K562 (cell line): ENCODE measurements around the gene TXNRD2. TPM values are rescaled to one million over a fixed set of nuclear protein-coding genes. Genes with fewer than 3 reads are reported as not detected.

Source experiments
- ATAC-seq: fragments of 200-7000 bp; cut with Tn5 transposase; 3 replicates; pipeline ENCODE4 v1.9.1; 2020; ENCODE audit warnings: moderate library complexity
- BruUV-seq: library from RNA; stranded (reverse); fragments of 400-500 nt; replicated peaks from 2 replicates; lab custom pipeline; 2021; lab: Mats Ljungman, UMichigan
- CTCF ChIA-PET: fragments of 300-600 bp; formaldehyde crosslinking; extraction: SDS; loops from one replicate; lab custom pipeline; 2021; ENCODE audit warnings: low intra/inter-chr PET ratio; lab: Yijun Ruan, JAX
- POLR2A ChIA-PET: fragments of 300-600, 350-650 bp; sonication (Branson Sonifier 250); formaldehyde crosslinking; extraction: SDS; loops from one replicate; lab custom pipeline; 2021; ENCODE audit warnings: antibody characterized with exemption, inconsistent platforms; lab: Yijun Ruan, JAX
- DNase-seq, 4 experiments: peaks; one replicate each; pipeline versions ENCODE4 v3.0.0 to v3.0.0-alpha.2; 2011 to 2018; ENCODE audit warnings: low spot score in 3 of 4, mixed read lengths in 3 of 4; ENCODE audit errors: extremely low read depth in 1 of 4
- FAIRE-seq: peaks from 2 replicates; lab custom pipeline; 2011; peaks lifted over from hg19 to GRCh38; lab: Jason Lieb, UNC
- H2AFZ ChIP-seq: 2 replicates; pipeline ENCODE4 v1.6.0; 2011; ENCODE audit warnings: low read depth, low read length, control low read depth, inconsistent platforms
- H3K27ac ChIP-seq: fragments of 200-600 bp; 3 replicates; pipeline ENCODE4 v1.8.0; 2011; ENCODE audit warnings: low read depth, mild to moderate bottlenecking, control low read depth, inconsistent platforms, low read length, moderate library complexity, mixed read lengths; ENCODE audit errors: extremely low read depth
- H3K27me3 ChIP-seq, 2 experiments: fragments of 300-600 bp in 1 of 2; 2 replicates in 1 of 2; 3 replicates in 1 of 2; pipeline versions ENCODE4 v1.6.0 to v1.8.0; 2011; ENCODE audit warnings: inconsistent platforms in 2 of 2, low read length in 2 of 2, mild to moderate bottlenecking in 1 of 2, mixed read lengths in 1 of 2, moderate library complexity in 1 of 2; ENCODE audit not compliant: control insufficient read depth in 2 of 2, insufficient read depth in 2 of 2
- H3K36me3 ChIP-seq: fragments of 300-600 bp; 3 replicates; pipeline ENCODE4 v1.8.0; 2011; ENCODE audit warnings: mild to moderate bottlenecking, low read length, inconsistent platforms; ENCODE audit not compliant: control insufficient read depth, insufficient read depth
- H3K4me1 ChIP-seq, 2 experiments: fragments of 200-600 bp in 1 of 2; replicated peaks in 1 of 2; 2 replicates in 1 of 2; 3 replicates in 1 of 2; pipeline versions ENCODE4 v1.5.1 to v1.8.0; 2011; ENCODE audit warnings: inconsistent platforms in 2 of 2, low read length in 2 of 2, mild to moderate bottlenecking in 1 of 2, mixed read lengths in 1 of 2, moderate library complexity in 1 of 2; ENCODE audit not compliant: control insufficient read depth in 2 of 2, insufficient read depth in 2 of 2
- H3K4me2 ChIP-seq: 2 replicates; pipeline ENCODE4 v1.6.1; 2011; ENCODE audit warnings: low read length, control low read depth, inconsistent platforms, mixed read lengths; ENCODE audit not compliant: insufficient read depth
- H3K4me3 ChIP-seq: fragments of 200-600 bp; sonication (generic), shearing (Covaris generic); 2 replicates; pipeline ENCODE4 v1.5.1; 2016; ENCODE audit warnings: control low read depth, inconsistent platforms
- H3K79me2 ChIP-seq: fragments of 200-600 bp; 3 replicates; pipeline ENCODE4 v1.8.0; 2011; ENCODE audit warnings: low read length, inconsistent platforms; ENCODE audit not compliant: control insufficient read depth, insufficient read depth
- H3K9ac ChIP-seq, 2 experiments: 2 replicates each; pipeline versions ENCODE4 v1.6.0 to v1.6.1; 2011; ENCODE audit warnings: low read depth in 2 of 2, low read length in 2 of 2, control low read depth in 1 of 2, inconsistent platforms in 1 of 2, mild to moderate bottlenecking in 1 of 2, mixed read lengths in 1 of 2; ENCODE audit not compliant: insufficient read depth in 1 of 2
- H3K9me1 ChIP-seq: one replicate; pipeline ENCODE4 v1.6.0; 2011; ENCODE audit warnings: inconsistent platforms, mild to moderate bottlenecking, low read length, moderate library complexity; ENCODE audit not compliant: control insufficient read depth, insufficient read depth
- H3K9me3 ChIP-seq: replicated peaks from 2 replicates; pipeline ENCODE4 v1.5.1; 2011; ENCODE audit warnings: low read depth, low read length, inconsistent platforms; ENCODE audit not compliant: control insufficient read depth, insufficient read depth
- H4K20me1 ChIP-seq: replicated peaks from 2 replicates; pipeline ENCODE4 v1.6.1; 2011; ENCODE audit warnings: low read length, inconsistent platforms, mixed read lengths; ENCODE audit not compliant: control insufficient read depth, insufficient read depth
- CBX8 ChIP-seq: fragments of 200-600 bp; sonication (generic); IDR thresholded peaks from 2 replicates; pipeline ENCODE4 v1.6.1; 2012; ENCODE audit warnings: borderline replicate concordance, mixed run types, low read depth, mild to moderate bottlenecking, moderate library complexity, mixed read lengths, low read length, control low read depth, inconsistent platforms; ENCODE audit not compliant: poor library complexity, severe bottlenecking; ENCODE audit errors: extremely low read depth
- HNRNPLL ChIP-seq: fragments of 200-400 bp; formaldehyde crosslinking; IDR thresholded peaks from 2 replicates; pipeline ENCODE4 v1.6.1; 2017; ENCODE audit warnings: low read length, low read depth, mild to moderate bottlenecking; ENCODE audit not compliant: poor library complexity, severe bottlenecking
- NR0B1 ChIP-seq: fragments of 450-650 bp; IDR thresholded peaks from one replicate; pipeline ENCODE4 v1.6.1; 2018; ENCODE audit warnings: mild to moderate bottlenecking, moderate library complexity; ENCODE audit not compliant: partially characterized antibody
- RCOR1 ChIP-seq, 2 experiments: IDR thresholded peaks; 2 replicates each; pipeline ENCODE4 v1.6.1; 2012; ENCODE audit warnings: low read depth in 2 of 2, low read length in 2 of 2, borderline replicate concordance in 1 of 2, improper control_type of control experiment in 1 of 2
- RNF2 ChIP-seq: sonication (generic); IDR thresholded peaks from 2 replicates; pipeline ENCODE4 v1.6.1; 2016
- SPI1 ChIP-seq: IDR thresholded peaks from 2 replicates; pipeline ENCODE4 v1.6.1; 2011; ENCODE audit warnings: low read depth, low read length, control low read depth, borderline replicate concordance
- TAF1 ChIP-seq: IDR thresholded peaks from 2 replicates; pipeline ENCODE4 v1.6.1; 2011; ENCODE audit warnings: mild to moderate bottlenecking, low read length, moderate library complexity; ENCODE audit not compliant: insufficient read depth, control insufficient read depth, severe bottlenecking; ENCODE audit errors: extremely low read depth
- TEAD1 ChIP-seq, 2 experiments: fragments of 450-650 bp in 1 of 2; sonication (generic) in 1 of 2; formaldehyde crosslinking; IDR thresholded peaks; 2 replicates each; pipeline versions ENCODE4 v1.4.0 to v1.8.0; 2020 to 2022; ENCODE audit warnings: mild to moderate bottlenecking in 2 of 2, missing genetic modification reagents in 1 of 2
- ZNF175 ChIP-seq: fragments of 200-800 bp; sonication (Bioruptor generic); IDR thresholded peaks from 2 replicates; pipeline ENCODE4 v1.6.1; 2016; ENCODE audit warnings: low read depth, mild to moderate bottlenecking, missing genetic modification characterization, missing compliant biosample characterization
- ZNF512 ChIP-seq: IDR thresholded peaks from 2 replicates; pipeline ENCODE4 v1.6.1; 2016; ENCODE audit warnings: missing genetic modification characterization, missing compliant biosample characterization
- WGBS: fragments of 100-300 bp; shearing (Covaris generic); methylation state at CpG from one replicate; pipeline ENCODE4 v1.1.6; 2016; ENCODE audit warnings: low coverage, mixed read lengths; ENCODE audit not compliant: insufficient coverage; ENCODE audit errors: missing lambda C conversion rate; 5-methylcytosine and 5-hydroxymethylcytosine counted together
- in situ Hi-C: fragments of 300-500 bp; cut with MboI; formaldehyde crosslinking; loops from 4 replicates; pipeline ENCODE4 v1.15.0; 2018; ENCODE audit warnings: inconsistent platforms, mixed read lengths
- intact Hi-C: fragments of 100-400 bp; cut with micrococcal nuclease; formaldehyde crosslinking; loops from 2 replicates; pipeline ENCODE4 v1.14.2; 2022
- polyA plus RNA-seq, 8 experiments: library from polyadenylated mRNA; depleted of rRNA in 4 of 8; stranded (reverse) in 5 of 8; unstranded in 3 of 8; fragments of >200 nt; fragmentation: Nextera tagmentation in 2 of 8; fragmentation: Illumina TruSeq in 1 of 8; extraction: Ambion mirVana in 2 of 8; extraction: Trizol in 1 of 8; gene quantifications; 2 replicates each; pipeline versions ENCODE4 v1.2.1 to v1.2.3, GENCODE V29; 2011 to 2014; ENCODE audit warnings: inconsistent platforms in 1 of 8, missing spikeins in 1 of 8
- total RNA-seq, 7 experiments: library from RNA; depleted of rRNA in 6 of 7; stranded (reverse); fragments of >200 nt in 6 of 7; fragmentation: Illumina TruSeq in 2 of 7; extraction: Trizol in 2 of 7; gene quantifications; 2 replicates each; pipeline versions ENCODE4 v1.2.1 to v1.2.3, GENCODE V29; 2011 to 2021; ENCODE audit warnings: low replicate concordance in 1 of 7

The TXNRD2 gene
- total and polyA plus RNA-seq, 9 of the 15 experiments (the other 6 are each of a cell fraction or from before 2014, with no cell fraction given) = 3.3 to 80.2 (median 49.4) TPM

- TF ChIP-seq CBX8 (no peak), TEAD1 (CRISPR knock-in tag; IDR thresholded peaks at IDR 0.05) (no peak), RNF2 (no peak), TAF1 (no peak), RCOR1 (IDR thresholded peaks at IDR 0.05; ENCODE audit: borderline replicate concordance in 1 of 2, low read depth in 2 of 2, low read length in 2 of 2) (no peak), NR0B1 (no peak)
Measured at GRCh38 chr22:19862619-19863246, 78.9 kb downstream of the TXNRD2 start (continued).

- CTCF ChIA-PET = no interaction called here
- WGBS = 55% methylated on average over 8 of the region's 8 CpGs
Measured at GRCh38 chr22:19859861-19860510, 81.6 kb downstream of the TXNRD2 start.

More at GRCh38 chr22:19859861-19860510, 81.6 kb downstream of the TXNRD2 start:
- no peak overlapping the region for H3K4me3 ChIP-seq
- peaks cover 18% of the 10 kb centered on the region for H3K79me2 ChIP-seq
- DNase-seq (no peak), ATAC-seq (no peak), FAIRE-seq (no peak)
- no peak overlapping the region for H3K4me2 ChIP-seq
- H3K27ac ChIP-seq = no peak overlapping the region
- H3K9me3 ChIP-seq = no peaks in the 10 kb centered on the region
- no peaks in the 10 kb centered on the region for H3K9me1 ChIP-seq
- no TSS peak for BruUV-seq
- H3K27me3 ChIP-seq = no peaks in the 10 kb centered on the region
- intact Hi-C loops = loop anchor here (10.0 kb wide), 1 partner anchor 165 kb away; the partner anchor contains the start of gene TANGO2
- in situ Hi-C loops = no loop called here
- TF ChIP-seq SPI1 (peak; percentile 56; the same call in 1 of the 2 replicates), ZNF175 (no peak), ZNF512 (tag) (peak; percentile 90), HNRNPLL (peak; percentile 3)
- no peaks in the 10 kb centered on the region for H4K20me1 ChIP-seq
- no peak overlapping the region for H2AFZ ChIP-seq
- no peak overlapping the region for H3K9ac ChIP-seq
- H3K4me1 ChIP-seq = peaks cover 14 to 15% of the 10 kb centered on the region in 2 experiments
- H3K36me3 ChIP-seq = no peaks in the 10 kb centered on the region
- POLR2A ChIA-PET = interaction anchor here (6.0 kb wide), 1 partner anchor 10 kb away, joined by 51 read pairs; no protein-coding TSS in a partner anchor
